ENCODE measurements around the gene CACNA1D. TPM values are rescaled to one million over a fixed set of nuclear protein-coding genes. Genes with fewer than 3 reads are reported as not detected.
A peak's percentile ranks its signal among the peaks of the same experiment; 100 is the strongest.
"Not testable (repeated sequence)": the region's sequence is repeated elsewhere in the genome, so short reads cannot be mapped to it uniquely, and the experiment has no call there.

CACNA1D gene
- total and polyA plus RNA-seq, 8 donors = 5.3 to 22.8 (median 11.6) TPM

DNA sequence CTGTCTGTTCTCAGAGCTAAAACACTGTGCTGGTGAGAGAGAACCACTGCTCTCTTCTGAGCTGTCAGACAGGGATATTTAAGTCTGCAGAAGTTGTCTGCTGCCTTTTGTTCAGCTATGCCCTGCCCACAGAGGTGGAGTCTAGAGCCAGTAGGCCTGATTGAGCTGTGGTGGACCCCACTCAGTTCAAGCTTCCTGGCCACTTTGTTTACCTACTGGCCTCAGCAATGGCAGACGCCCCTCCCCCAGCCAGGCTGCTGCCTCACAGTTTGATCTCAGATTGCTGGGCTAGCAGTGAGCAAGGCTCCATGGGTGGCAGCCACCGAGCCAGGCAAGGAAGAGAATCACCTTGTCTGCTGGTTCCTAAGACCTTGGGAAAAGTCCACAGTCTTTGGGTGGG, 21.0 kb upstream of the CACNA1D start:
- Histone ChIP-seq H3K4me3 (no peak overlapping the region), H3K27me3 (no peaks in the 10 kb centered on the region), H3K27ac (no peak overlapping the region), H3K9me3 (no peaks in the 10 kb centered on the region), H3K36me3 (no peaks in the 10 kb centered on the region), H3K4me1 (no peaks in the 10 kb centered on the region)
- DNase-seq (no peak), ATAC-seq (no peak), FAIRE-seq (no peak)
- 51 to 60% methylated on average over 2 of the region's 2 CpGs for WGBS, 2 donors
- intact Hi-C loops (cut with DNase I) = no loop called here
- TF ChIP-seq, protein P1, sequence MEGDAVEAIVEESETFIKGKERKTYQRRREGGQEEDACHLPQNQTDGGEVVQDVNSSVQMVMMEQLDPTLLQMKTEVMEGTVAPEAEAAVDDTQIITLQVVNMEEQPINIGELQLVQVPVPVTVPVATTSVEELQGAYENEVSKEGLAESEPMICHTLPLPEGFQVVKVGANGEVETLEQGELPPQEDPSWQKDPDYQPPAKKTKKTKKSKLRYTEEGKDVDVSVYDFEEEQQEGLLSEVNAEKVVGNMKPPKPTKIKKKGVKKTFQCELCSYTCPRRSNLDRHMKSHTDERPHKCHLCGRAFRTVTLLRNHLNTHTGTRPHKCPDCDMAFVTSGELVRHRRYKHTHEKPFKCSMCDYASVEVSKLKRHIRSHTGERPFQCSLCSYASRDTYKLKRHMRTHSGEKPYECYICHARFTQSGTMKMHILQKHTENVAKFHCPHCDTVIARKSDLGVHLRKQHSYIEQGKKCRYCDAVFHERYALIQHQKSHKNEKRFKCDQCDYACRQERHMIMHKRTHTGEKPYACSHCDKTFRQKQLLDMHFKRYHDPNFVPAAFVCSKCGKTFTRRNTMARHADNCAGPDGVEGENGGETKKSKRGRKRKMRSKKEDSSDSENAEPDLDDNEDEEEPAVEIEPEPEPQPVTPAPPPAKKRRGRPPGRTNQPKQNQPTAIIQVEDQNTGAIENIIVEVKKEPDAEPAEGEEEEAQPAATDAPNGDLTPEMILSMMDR (IDR thresholded peaks at IDR 0.05) = no peak

DNA sequence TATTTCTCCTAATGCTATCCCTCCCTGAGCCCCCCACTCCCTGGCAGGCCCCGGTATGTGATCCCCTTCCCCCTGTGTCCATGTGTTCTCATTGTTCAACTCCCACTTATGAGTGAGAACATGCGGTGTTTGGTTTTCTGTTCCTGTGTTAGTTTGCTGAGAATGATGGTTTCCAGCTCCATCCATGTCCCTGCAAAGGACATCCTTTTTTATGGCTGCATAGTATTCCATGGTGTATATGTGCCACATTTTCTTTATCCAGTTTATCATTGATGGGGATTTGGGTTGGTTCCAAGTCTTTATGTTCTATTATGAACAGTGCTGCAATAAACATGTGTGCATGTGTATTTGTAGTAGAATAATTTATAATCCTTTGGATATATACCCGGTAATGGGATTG, 18.0 kb upstream of the CACNA1D start:
- H3K4me1 ChIP-seq; ATAC-seq; DNase-seq; H3K36me3 ChIP-seq; intact Hi-C loops (cut with DNase I); H3K9me3 ChIP-seq; FAIRE-seq; H3K4me3 ChIP-seq; H3K27me3 ChIP-seq; H3K27ac ChIP-seq: not testable (repeated sequence)
- 80 to 95% methylated on average over 3 of the region's 3 CpGs for WGBS, 2 donors

- H3K4me3 ChIP-seq; H3K9me3 ChIP-seq; ATAC-seq; H3K27me3 ChIP-seq; H3K4me1 ChIP-seq; FAIRE-seq; DNase-seq; H3K36me3 ChIP-seq; intact Hi-C loops (cut with DNase I): not testable (repeated sequence)
- H3K27ac ChIP-seq = peak overlapping the region in 2 of 4 donors; percentile 33 to 60
- 41 to 58% methylated on average over 1 of the region's 1 CpG for WGBS, 2 donors
Observed at GRCh38 chr3:53477689-53478088, 16.7 kb upstream of the CACNA1D start.

- intact Hi-C loops (cut with DNase I) = no loop called here
- peak overlapping the region in 2 of 4 donors; percentile 53 to 60 for H3K27ac ChIP-seq
Observed at GRCh38 chr3:53478166-53478830, 16.1 kb upstream of the CACNA1D start.

GRCh38 chr3:53478921-53479664, 15.3 kb upstream of the CACNA1D start:
- TF ChIP-seq, protein P1 (IDR thresholded peaks at IDR 0.05) = no peak

More at GRCh38 chr3:53478166-53478830, 16.1 kb upstream of the CACNA1D start:
- H3K4me1 ChIP-seq = no peaks in the 10 kb centered on the region
- peak; percentile 63 to 93 (median 88) for ATAC-seq
- H3K9me3 ChIP-seq = no peaks in the 10 kb centered on the region
- no peak for FAIRE-seq
- no peak overlapping the region for H3K4me3 ChIP-seq
- H3K36me3 ChIP-seq = no peaks in the 10 kb centered on the region
- 22 to 27% methylated on average over 1 of the region's 1 CpG for WGBS, 2 donors
- DNase-seq = peak in 2 of 6 donors; percentile 7 to 16
- no peaks in the 10 kb centered on the region for H3K27me3 ChIP-seq
- TF ChIP-seq, protein P1 (IDR thresholded peaks at IDR 0.05) = no peak

More at GRCh38 chr3:53478921-53479664, 15.3 kb upstream of the CACNA1D start:
- Histone ChIP-seq H3K36me3 (no peaks in the 10 kb centered on the region), H3K27me3 (no peaks in the 10 kb centered on the region), H3K4me1 (no peaks in the 10 kb centered on the region), H3K4me3 (no peak overlapping the region), H3K9me3 (no peaks in the 10 kb centered on the region), H3K27ac (peak overlapping the region in 2 of 4 donors; percentile 53 to 60)
- DNase-seq (no peak), ATAC-seq (peak; percentile 13 to 57 (median 52)), FAIRE-seq (no peak)
- WGBS, 2 donors = 44 to 51% methylated on average over 4 of the region's 4 CpGs
- intact Hi-C loops (cut with DNase I) = no loop called here
